Osteocyte (in vitro differentiated cells): ENCODE results near the gene RDX. TPM values are rescaled to one million over a fixed set of nuclear protein-coding genes. Genes with fewer than 3 reads are reported as not detected.

Source experiments
- DNase-seq: peaks from one replicate; pipeline ENCODE4 v3.0.0; 2021; ENCODE audit warnings: mixed read lengths; ENCODE audit not compliant: unreplicated experiment; ENCODE audit errors: extremely low spot score
- H3K27ac Mint-ChIP-seq: one replicate; pipeline ENCODE4 v1.8.0; 2021; ENCODE audit warnings: mild to moderate bottlenecking, mixed read lengths; ENCODE audit not compliant: unreplicated experiment
- H3K27me3 Mint-ChIP-seq: one replicate; pipeline ENCODE4 v1.8.0; 2021; ENCODE audit warnings: mixed read lengths; ENCODE audit not compliant: unreplicated experiment
- H3K36me3 Mint-ChIP-seq: one replicate; pipeline ENCODE4 v1.8.0; 2021; ENCODE audit warnings: mixed read lengths; ENCODE audit not compliant: unreplicated experiment
- H3K4me1 Mint-ChIP-seq: one replicate; pipeline ENCODE4 v1.8.0; 2021; ENCODE audit warnings: mixed read lengths; ENCODE audit not compliant: unreplicated experiment
- H3K4me3 Mint-ChIP-seq: one replicate; pipeline ENCODE4 v1.8.0; 2021; ENCODE audit warnings: mild to moderate bottlenecking, moderate library complexity, mixed read lengths; ENCODE audit not compliant: unreplicated experiment
- H3K9me3 Mint-ChIP-seq: one replicate; pipeline ENCODE4 v1.8.0; 2021; ENCODE audit warnings: mixed read lengths; ENCODE audit not compliant: unreplicated experiment
- total RNA-seq: library from RNA; stranded (reverse); gene quantifications from 2 replicates; pipeline ENCODE4 v1.2.1, GENCODE V29; 2021
- TF ChIP-seq, protein P1 (sequence below): fragments of 200-600 bp; sonication (generic); IDR thresholded peaks from 2 replicates; pipeline ENCODE4 v1.5.0; 2021; ENCODE audit warnings: antibody characterized with exemption, mild to moderate bottlenecking, moderate library complexity

Gene RDX
- total RNA-seq, 1 donor from 2014 or later: 163 TPM

DNA sequence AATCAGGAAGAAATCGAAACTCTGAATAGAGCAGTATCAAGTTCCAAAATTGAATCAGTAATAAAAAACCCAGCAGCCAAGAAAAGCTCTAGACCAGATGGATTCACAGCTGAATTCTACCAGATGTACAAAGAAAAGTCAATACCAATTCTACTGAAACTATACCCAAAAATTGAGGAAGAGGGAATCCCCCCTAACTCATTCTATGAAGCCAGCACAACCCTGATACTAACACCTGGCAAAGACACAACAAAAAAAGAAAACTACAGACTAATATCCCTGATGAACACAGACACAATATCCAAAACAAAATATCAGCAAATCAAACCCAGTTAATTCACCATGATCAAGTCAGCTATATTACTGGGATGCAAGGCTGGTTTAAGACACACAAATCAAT, 105.5 kb downstream of the RDX start:
- no peak for DNase-seq
- H3K36me3 Mint-ChIP-seq: peaks cover 2% of the 10 kb centered on the region
- TF ChIP-seq, protein P1, sequence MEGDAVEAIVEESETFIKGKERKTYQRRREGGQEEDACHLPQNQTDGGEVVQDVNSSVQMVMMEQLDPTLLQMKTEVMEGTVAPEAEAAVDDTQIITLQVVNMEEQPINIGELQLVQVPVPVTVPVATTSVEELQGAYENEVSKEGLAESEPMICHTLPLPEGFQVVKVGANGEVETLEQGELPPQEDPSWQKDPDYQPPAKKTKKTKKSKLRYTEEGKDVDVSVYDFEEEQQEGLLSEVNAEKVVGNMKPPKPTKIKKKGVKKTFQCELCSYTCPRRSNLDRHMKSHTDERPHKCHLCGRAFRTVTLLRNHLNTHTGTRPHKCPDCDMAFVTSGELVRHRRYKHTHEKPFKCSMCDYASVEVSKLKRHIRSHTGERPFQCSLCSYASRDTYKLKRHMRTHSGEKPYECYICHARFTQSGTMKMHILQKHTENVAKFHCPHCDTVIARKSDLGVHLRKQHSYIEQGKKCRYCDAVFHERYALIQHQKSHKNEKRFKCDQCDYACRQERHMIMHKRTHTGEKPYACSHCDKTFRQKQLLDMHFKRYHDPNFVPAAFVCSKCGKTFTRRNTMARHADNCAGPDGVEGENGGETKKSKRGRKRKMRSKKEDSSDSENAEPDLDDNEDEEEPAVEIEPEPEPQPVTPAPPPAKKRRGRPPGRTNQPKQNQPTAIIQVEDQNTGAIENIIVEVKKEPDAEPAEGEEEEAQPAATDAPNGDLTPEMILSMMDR: no peak
- no peaks in the 10 kb centered on the region for H3K27me3 Mint-ChIP-seq
- no peak overlapping the region for H3K4me3 Mint-ChIP-seq
- H3K4me1 Mint-ChIP-seq: peaks cover 13% of the 10 kb centered on the region
- no peak overlapping the region for H3K27ac Mint-ChIP-seq
- H3K9me3 Mint-ChIP-seq: peaks cover 3% of the 10 kb centered on the region

GRCh38 chr11:110187731-110188130, 108.7 kb downstream of the RDX start:
- Mint-ChIP-seq H3K27ac (no peak overlapping the region), H3K4me1 (peaks cover 10% of the 10 kb centered on the region), H3K27me3 (no peaks in the 10 kb centered on the region), H3K9me3 (peaks cover 3% of the 10 kb centered on the region), H3K4me3 (no peak overlapping the region), H3K36me3 (peaks cover 2% of the 10 kb centered on the region)
- TF ChIP-seq, protein P1: no peak
- no peak for DNase-seq

- Mint-ChIP-seq H3K36me3 (peaks cover under 1% of the 10 kb centered on the region), H3K4me1 (peaks cover 14% of the 10 kb centered on the region), H3K9me3 (peaks cover 2% of the 10 kb centered on the region), H3K27ac (no peak overlapping the region), H3K4me3 (no peak overlapping the region), H3K27me3 (no peaks in the 10 kb centered on the region)
- TF ChIP-seq, protein P1: no peak
- DNase-seq: no peak
Observed at GRCh38 chr11:110186867-110187266, 109.5 kb downstream of the RDX start.

GRCh38 chr11:110186456-110186855, 110.0 kb downstream of the RDX start:
- Mint-ChIP-seq H3K4me3 (no peak overlapping the region), H3K27me3 (no peaks in the 10 kb centered on the region), H3K4me1 (peaks cover 14% of the 10 kb centered on the region), H3K36me3 (no peaks in the 10 kb centered on the region), H3K9me3 (no peaks in the 10 kb centered on the region), H3K27ac (no peak overlapping the region)
- no peak for DNase-seq
- TF ChIP-seq, protein P1: no peak

- Mint-ChIP-seq H3K27me3 (no peaks in the 10 kb centered on the region), H3K4me3 (no peak overlapping the region), H3K9me3 (no peaks in the 10 kb centered on the region), H3K27ac (no peak overlapping the region), H3K36me3 (no peaks in the 10 kb centered on the region), H3K4me1 (peaks cover 14% of the 10 kb centered on the region)
- no peak for DNase-seq
- TF ChIP-seq, protein P1: no peak
Observed at GRCh38 chr11:110185599-110185998, 110.8 kb downstream of the RDX start.
